ENCODE data around the gene GIMAP7. TPM values are rescaled to one million over a fixed set of nuclear protein-coding genes. Genes with fewer than 3 reads are reported as not detected.

Gene GIMAP7
- total and polyA plus RNA-seq, 4 experiments from 2014 or later, result 464 to 1,096 (median 517) TPM

GRCh38 chr7:150538259-150538658, 23.6 kb downstream of the GIMAP7 start:
- Mint-ChIP-seq H3K4me3 (no peak overlapping the region), H3K4me1 (peaks cover 0 to 26% (median 5%) of the 10 kb centered on the region in 4 donors), H3K27ac (peak overlapping the region in 1 of 7 donors; percentile 12), H3K27me3 (no peaks in the 10 kb centered on the region), H3K36me3 (peaks cover 24 to 43% of the 10 kb centered on the region in 2 donors), H3K9me3 (peaks cover 2 to 72% (median 61%) of the 10 kb centered on the region in 8 donors)
- Histone ChIP-seq H3K9me3 (ENCODE audit: control insufficient read depth in 1 of 2, low read length in 2 of 2) (peaks cover 0 to 4% of the 10 kb centered on the region in 2 donors), H3K4me3 (ENCODE audit: low read length in 2 of 2) (no peak overlapping the region), H3K36me3 (ENCODE audit: insufficient read depth, low read length) (no peaks in the 10 kb centered on the region), H3K27ac (ENCODE audit: low read depth, low read length) (no peak overlapping the region), H3K4me1 (ENCODE audit: insufficient read depth, low read length) (no peaks in the 10 kb centered on the region), H3K27me3 (ENCODE audit: insufficient read depth, low read length) (no peaks in the 10 kb centered on the region)
- CTCF ChIA-PET (ENCODE audit: partially characterized antibody), result no interaction called here
- POLR2A ChIA-PET (ENCODE audit: partially characterized antibody), result interaction anchor here (0.8 to 33.6 kb wide), 7 partner anchors 10 to 205 kb away, joined by 3 to 777 read pairs (median 5); partner anchors contain the start of gene GIMAP4
- DNase-seq, result no peak
- intact Hi-C loops (cut with micrococcal nuclease), result no loop called here

DNA sequence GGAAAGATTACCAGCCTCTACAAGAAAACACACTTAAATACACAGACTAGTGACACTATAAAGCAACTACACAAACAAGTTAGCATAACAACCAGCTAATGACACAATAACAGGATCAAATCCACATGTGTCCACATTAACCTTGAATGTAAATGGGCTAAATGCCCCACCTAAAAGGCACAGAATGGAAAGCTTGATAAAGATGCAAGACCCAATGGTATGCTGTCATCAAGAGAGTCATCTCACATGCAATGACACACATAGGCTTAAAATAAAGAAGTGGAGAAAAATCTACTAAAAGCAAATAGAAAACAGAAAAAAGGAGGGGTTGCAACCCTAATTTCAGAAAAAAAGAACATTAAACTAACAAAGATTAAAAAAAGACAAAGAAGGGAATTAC, 38.5 kb downstream of the GIMAP7 start:
- Histone ChIP-seq H3K27ac (ENCODE audit: low read depth, low read length) (no peak overlapping the region), H3K4me1 (ENCODE audit: insufficient read depth, low read length) (peaks cover 64% of the 10 kb centered on the region), H3K4me3 (ENCODE audit: low read length in 2 of 2) (no peak overlapping the region), H3K9me3 (ENCODE audit: control insufficient read depth in 1 of 2, low read length in 2 of 2) (peaks cover 0 to 4% of the 10 kb centered on the region in 2 donors), H3K27me3 (ENCODE audit: insufficient read depth, low read length) (no peaks in the 10 kb centered on the region), H3K36me3 (ENCODE audit: insufficient read depth, low read length) (no peaks in the 10 kb centered on the region)
- Mint-ChIP-seq H3K36me3 (peaks cover 51 to 57% of the 10 kb centered on the region in 2 donors), H3K9me3 (peaks cover 7 to 85% (median 67%) of the 10 kb centered on the region in 8 donors), H3K4me3 (peak overlapping the region in 4 of 8 donors; percentile 60 to 80 (median 68)), H3K27ac (peak overlapping the region; percentile 74 to 91 (median 87)), H3K27me3 (no peaks in the 10 kb centered on the region), H3K4me1 (peaks cover 54 to 77% (median 67%) of the 10 kb centered on the region in 4 donors)
- intact Hi-C loops (cut with micrococcal nuclease), result no loop called here
- POLR2A ChIA-PET (ENCODE audit: partially characterized antibody), result interaction anchor here (0.7 to 7.0 kb wide), 23 partner anchors 8 to 202 kb away, joined by 3 to 120 read pairs (median 4); partner anchors contain the start of genes GIMAP1, GIMAP4, GIMAP7 and GIMAP8
- CTCF ChIA-PET (ENCODE audit: partially characterized antibody), result interaction anchor here (0.7 to 1.4 kb wide), 9 partner anchors 10 to 201 kb away, joined by 3 to 13 read pairs (median 3); partner anchors contain the start of gene GIMAP4
- DNase-seq, result no peak

DNA sequence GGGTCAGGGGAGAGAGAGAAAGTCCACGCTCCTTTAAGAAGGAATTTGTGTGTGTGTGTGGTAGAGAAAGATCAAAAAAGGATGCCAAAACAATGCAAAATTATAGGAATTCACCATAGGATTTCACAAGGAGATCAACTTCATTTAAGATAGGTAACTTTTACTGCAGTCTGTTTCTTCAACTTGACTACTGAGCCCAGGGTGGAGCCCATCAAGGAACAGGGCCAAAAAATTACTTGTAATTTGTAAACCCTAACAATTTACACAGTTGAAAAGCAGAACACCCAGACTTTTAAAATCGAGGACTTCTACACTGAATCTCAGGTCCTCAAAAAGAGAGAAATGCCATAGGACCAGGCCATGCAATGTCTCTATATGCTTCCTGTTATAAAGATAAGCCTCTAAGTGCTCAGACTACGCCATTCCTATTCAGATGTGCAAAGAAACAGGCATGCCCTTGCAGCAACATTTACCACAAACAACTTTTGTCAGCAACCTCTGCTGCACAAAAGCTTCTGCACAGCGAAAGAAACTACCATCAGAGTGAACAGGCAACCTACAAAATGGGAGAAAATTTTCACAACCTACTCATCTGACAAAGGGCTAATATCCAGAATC, 42.0 kb downstream of the GIMAP7 start:
- ChIA-PET POLR2A (ENCODE audit: partially characterized antibody) (interaction anchor here (0.6 to 7.0 kb wide), 13 partner anchors 10 to 199 kb away, joined by 3 to 120 read pairs (median 5); partner anchors contain the start of genes GIMAP1, GIMAP2, GIMAP4 and GIMAP7), CTCF (ENCODE audit: partially characterized antibody) (no interaction called here)
- H3K9me3 ChIP-seq (ENCODE audit: control insufficient read depth in 1 of 2, low read length in 2 of 2), result no peaks in the 10 kb centered on the region
- no peaks in the 10 kb centered on the region for H3K27me3 ChIP-seq (ENCODE audit: insufficient read depth, low read length)
- Mint-ChIP-seq H3K9me3 (peaks cover 7 to 84% (median 72%) of the 10 kb centered on the region in 8 donors), H3K4me1 (peaks cover 53 to 87% (median 72%) of the 10 kb centered on the region in 4 donors), H3K27me3 (no peaks in the 10 kb centered on the region), H3K4me3 (peak overlapping the region; percentile 34 to 87 (median 78)), H3K36me3 (peaks cover 58 to 63% of the 10 kb centered on the region in 2 donors), H3K27ac (peak overlapping the region; percentile 79 to 96 (median 94))
- no peaks in the 10 kb centered on the region for H3K36me3 ChIP-seq (ENCODE audit: insufficient read depth, low read length)
- H3K4me1 ChIP-seq (ENCODE audit: insufficient read depth, low read length), result peaks cover 64% of the 10 kb centered on the region
- intact Hi-C loops (cut with micrococcal nuclease), result loop anchor here (1.0 to 2.0 kb wide), 2 partner anchors 12 to 42 kb away; partner anchors contain the start of gene GIMAP7
- peak in 4 of 5 donors; percentile 53 to 76 (median 72) for DNase-seq
- peak overlapping the region; percentile 40 for H3K27ac ChIP-seq (ENCODE audit: low read depth, low read length)
- H3K4me3 ChIP-seq (ENCODE audit: low read length in 2 of 2), result peak overlapping the region in 1 of 2 donors; percentile 4

GRCh38 chr7:150560486-150560885, 45.8 kb downstream of the GIMAP7 start:
- POLR2A ChIA-PET (ENCODE audit: partially characterized antibody), result interaction anchor here (1.0 to 16.1 kb wide), 7 partner anchors 19 to 186 kb away, joined by 4 to 777 read pairs (median 31); partner anchors contain the start of genes GIMAP6, GIMAP7 and GIMAP8
- intact Hi-C loops (cut with micrococcal nuclease), result no loop called here
- peak overlapping the region in 2 of 7 donors; percentile 55 to 86 for H3K27ac Mint-ChIP-seq

DNA sequence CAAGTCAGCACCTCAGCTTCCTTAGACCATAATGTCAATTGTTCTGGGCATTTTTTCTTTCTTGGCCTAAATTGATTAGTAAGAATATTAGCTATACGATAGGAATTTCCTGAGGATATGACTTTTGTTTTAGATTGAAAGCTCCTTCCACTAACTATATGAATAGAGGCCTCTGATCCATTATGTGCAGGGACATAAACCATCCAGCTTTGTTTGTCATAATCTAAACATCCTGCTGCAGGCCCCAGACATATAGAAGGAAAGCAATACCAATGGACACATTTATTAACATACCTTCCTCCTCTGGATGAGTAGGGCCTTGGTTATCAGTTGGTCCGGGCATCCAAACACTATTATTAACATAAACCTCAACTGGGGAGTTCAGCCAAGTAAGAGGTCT, 48.2 kb downstream of the GIMAP7 start:
- intact Hi-C loops (cut with micrococcal nuclease), result no loop called here
- H3K4me3 Mint-ChIP-seq, result peak overlapping the region in 7 of 8 donors; percentile 51 to 84 (median 79)
- no peak overlapping the region for H3K4me3 ChIP-seq (ENCODE audit: low read length in 2 of 2)

More at GRCh38 chr7:150560486-150560885, 45.8 kb downstream of the GIMAP7 start:
- peak overlapping the region in 1 of 2 donors; percentile 14 for H3K4me3 ChIP-seq (ENCODE audit: low read length in 2 of 2)
- no peaks in the 10 kb centered on the region for H3K36me3 ChIP-seq (ENCODE audit: insufficient read depth, low read length)
- peak overlapping the region in 3 of 8 donors; percentile 4 to 54 (median 50) for H3K4me3 Mint-ChIP-seq
- H3K4me1 Mint-ChIP-seq, result peaks cover 51 to 87% (median 67%) of the 10 kb centered on the region in 4 donors
- peaks cover 32 to 36% of the 10 kb centered on the region in 2 donors for H3K36me3 Mint-ChIP-seq
- no peak overlapping the region for H3K27ac ChIP-seq (ENCODE audit: low read depth, low read length)
- no peaks in the 10 kb centered on the region for H3K9me3 ChIP-seq (ENCODE audit: control insufficient read depth in 1 of 2, low read length in 2 of 2)
- DNase-seq, result no peak
- CTCF ChIA-PET (ENCODE audit: partially characterized antibody), result interaction anchor here (1.1 kb wide), 1 partner anchor 11 kb away, joined by 3 read pairs; no protein-coding TSS in a partner anchor
- H3K27me3 Mint-ChIP-seq, result no peaks in the 10 kb centered on the region
- H3K27me3 ChIP-seq (ENCODE audit: insufficient read depth, low read length), result no peaks in the 10 kb centered on the region
- H3K9me3 Mint-ChIP-seq, result peaks cover 0 to 53% (median 40%) of the 10 kb centered on the region in 8 donors
- peaks cover 67% of the 10 kb centered on the region for H3K4me1 ChIP-seq (ENCODE audit: insufficient read depth, low read length)

GRCh38 chr7:150564006-150564405, 49.3 kb downstream of the GIMAP7 start:
- H3K9me3 ChIP-seq (ENCODE audit: control insufficient read depth in 1 of 2, low read length in 2 of 2), result no peaks in the 10 kb centered on the region
- H3K27ac ChIP-seq (ENCODE audit: low read depth, low read length), result peak overlapping the region; percentile 70
- Mint-ChIP-seq H3K4me1 (peaks cover 45 to 84% (median 62%) of the 10 kb centered on the region in 4 donors), H3K36me3 (peaks cover 36 to 37% of the 10 kb centered on the region in 2 donors), H3K9me3 (peaks cover 0 to 45% (median 32%) of the 10 kb centered on the region in 8 donors), H3K27me3 (no peaks in the 10 kb centered on the region), H3K27ac (peak overlapping the region; percentile 80 to 94 (median 91)), H3K4me3 (peak overlapping the region; percentile 51 to 84 (median 80))
- H3K4me3 ChIP-seq (ENCODE audit: low read length in 2 of 2), result no peak overlapping the region
- H3K27me3 ChIP-seq (ENCODE audit: insufficient read depth, low read length), result no peaks in the 10 kb centered on the region
- intact Hi-C loops (cut with micrococcal nuclease), result no loop called here
- peaks cover 57% of the 10 kb centered on the region for H3K4me1 ChIP-seq (ENCODE audit: insufficient read depth, low read length)
- no peaks in the 10 kb centered on the region for H3K36me3 ChIP-seq (ENCODE audit: insufficient read depth, low read length)
- POLR2A ChIA-PET (ENCODE audit: partially characterized antibody), result interaction anchor here (1.0 to 16.1 kb wide), 19 partner anchors 10 to 192 kb away, joined by 3 to 777 read pairs (median 9); partner anchors contain the start of genes GIMAP1, GIMAP6, GIMAP7 and GIMAP8
- DNase-seq, result peak; percentile 19 to 47 (median 44)
- CTCF ChIA-PET (ENCODE audit: partially characterized antibody), result interaction anchor here (1.2 to 4.3 kb wide), 6 partner anchors 11 to 183 kb away, joined by 3 to 25 read pairs (median 3); partner anchors contain the start of gene GIMAP6

More for the DNA sequence above, 48.2 kb downstream of the GIMAP7 start:
- H3K27ac ChIP-seq (ENCODE audit: low read depth, low read length), result peak overlapping the region; percentile 70
- Mint-ChIP-seq H3K9me3 (peaks cover 0 to 45% (median 35%) of the 10 kb centered on the region in 8 donors), H3K27me3 (no peaks in the 10 kb centered on the region), H3K36me3 (peaks cover 31 to 39% of the 10 kb centered on the region in 2 donors), H3K27ac (peak overlapping the region; percentile 80 to 94 (median 91)), H3K4me1 (peaks cover 45 to 88% (median 63%) of the 10 kb centered on the region in 4 donors)
- no peaks in the 10 kb centered on the region for H3K27me3 ChIP-seq (ENCODE audit: insufficient read depth, low read length)
- peaks cover 67% of the 10 kb centered on the region for H3K4me1 ChIP-seq (ENCODE audit: insufficient read depth, low read length)
- ChIA-PET POLR2A (ENCODE audit: partially characterized antibody) (interaction anchor here (0.6 to 16.1 kb wide), 19 partner anchors 9 to 193 kb away, joined by 3 to 777 read pairs (median 7); partner anchors contain the start of genes GIMAP1, GIMAP2, GIMAP6 and GIMAP7), CTCF (ENCODE audit: partially characterized antibody) (interaction anchor here (1.1 to 4.3 kb wide), 7 partner anchors 10 to 184 kb away, joined by 3 to 25 read pairs (median 3); partner anchors contain the start of genes GIMAP6 and GIMAP7)
- H3K9me3 ChIP-seq (ENCODE audit: control insufficient read depth in 1 of 2, low read length in 2 of 2), result no peaks in the 10 kb centered on the region
- no peak for DNase-seq
- no peaks in the 10 kb centered on the region for H3K36me3 ChIP-seq (ENCODE audit: insufficient read depth, low read length)
